GM04504 (cell line): ENCODE measurements around the gene SF3A2.

Experiments
- DNase-seq: peaks from one replicate; pipeline ENCODE4 v3.0.0-alpha.2; 2012; ENCODE audit warnings: low read depth

The SF3A2 gene

GRCh38 chr19:2240881-2241760, 4.5 kb downstream of the SF3A2 start:
- DNase-seq, result no peak

DNA sequence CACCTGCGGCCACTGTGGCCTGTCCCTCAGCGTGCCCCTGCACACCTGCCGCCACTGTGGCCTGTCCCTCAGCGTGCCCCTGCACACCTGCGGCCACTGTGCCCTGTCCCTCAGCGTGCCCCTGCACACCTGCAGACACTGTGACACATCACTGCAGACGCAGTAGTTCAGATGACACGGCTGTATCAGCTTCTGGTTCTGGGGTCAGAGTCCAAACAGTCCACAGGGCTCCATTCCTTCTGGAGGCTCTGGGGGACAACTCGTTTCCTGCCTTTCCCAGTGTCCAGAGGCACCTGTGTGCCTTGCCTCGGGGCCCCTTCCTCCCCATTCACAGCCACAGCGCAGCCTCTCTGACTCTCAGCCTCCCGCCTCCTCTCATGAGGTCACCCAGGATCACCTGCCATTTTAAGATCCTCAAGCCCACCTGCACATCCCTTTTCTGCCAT, 5.5 kb downstream of the SF3A2 start:
- DNase-seq, result no peak

- no peak for DNase-seq
Measured at GRCh38 chr19:2242816-2243215, 6.2 kb downstream of the SF3A2 start.

- DNase-seq, result no peak
Measured at GRCh38 chr19:2243274-2244124, 6.9 kb downstream of the SF3A2 start.

DNA sequence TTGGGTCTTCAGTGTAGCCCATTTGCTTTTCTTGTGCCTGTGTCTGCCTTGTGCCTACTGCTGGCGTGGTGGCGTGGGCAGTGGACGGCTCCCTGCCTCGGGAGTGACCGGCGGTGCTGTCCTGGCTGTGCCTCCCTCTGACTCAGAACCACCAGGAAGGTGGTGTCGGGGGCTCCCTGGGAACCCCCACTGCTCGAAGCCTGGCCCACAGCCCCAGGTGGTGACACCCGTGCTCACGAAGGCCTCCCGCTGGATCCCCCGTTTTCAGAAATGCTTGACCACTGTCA, 7.4 kb downstream of the SF3A2 start:
- DNase-seq, result no peak

DNA sequence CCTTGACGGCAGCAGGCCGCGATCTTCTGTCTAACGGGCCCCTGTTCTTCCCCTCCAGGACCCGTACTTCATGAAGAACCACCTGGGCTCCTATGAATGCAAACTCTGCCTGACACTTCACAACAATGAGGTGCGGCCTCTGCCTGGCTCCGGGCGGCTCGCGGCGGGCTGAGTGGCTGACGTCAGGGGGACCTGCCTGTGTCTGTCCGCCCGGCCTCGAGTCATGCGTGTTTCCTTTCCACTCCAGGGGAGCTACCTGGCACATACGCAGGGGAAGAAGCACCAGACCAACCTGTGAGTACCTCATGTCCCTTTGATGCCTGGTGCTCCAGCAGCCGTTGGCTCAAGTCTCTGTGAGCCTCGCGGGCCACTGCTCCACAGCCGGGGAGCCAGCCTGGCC, 7.9 kb downstream of the SF3A2 start:
- no peak for DNase-seq

GRCh38 chr19:2245273-2245672, 8.6 kb downstream of the SF3A2 start:
- DNase-seq, result no peak

DNA sequence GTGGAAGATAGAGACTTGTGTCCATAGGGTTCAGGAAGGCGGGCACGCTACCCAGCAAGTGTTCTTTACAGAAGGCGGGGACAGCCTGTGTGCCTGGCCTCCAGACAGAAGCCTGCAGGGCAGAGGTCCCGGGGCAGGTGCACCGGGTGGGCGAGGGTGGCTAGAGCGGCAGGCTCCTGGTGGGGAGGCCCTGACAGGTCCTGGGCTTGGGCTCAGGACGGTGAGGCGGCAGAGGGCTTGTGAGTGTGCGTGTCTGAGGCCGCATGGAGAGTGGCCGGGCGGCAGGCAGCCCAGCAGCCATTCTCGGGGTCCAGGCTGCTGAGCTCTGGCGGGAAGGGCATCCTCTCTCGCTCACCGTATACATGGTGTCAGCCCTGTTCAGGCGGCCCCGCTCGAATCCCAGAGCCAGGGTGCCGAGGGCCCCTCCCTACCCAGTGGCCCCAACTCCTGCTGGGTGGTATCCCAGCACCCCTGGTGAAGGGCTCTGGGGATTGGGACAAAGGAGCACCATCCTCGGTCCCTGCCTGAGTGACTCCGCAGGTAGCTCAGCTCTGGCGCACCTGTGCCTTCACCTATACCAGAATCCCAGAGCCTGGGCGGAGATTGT, 9.5 kb downstream of the SF3A2 start:
- no peak for DNase-seq

- no peak for DNase-seq
Measured at GRCh38 chr19:2246801-2247361, 10.3 kb downstream of the SF3A2 start.

- DNase-seq, result no peak
Measured at GRCh38 chr19:2247433-2248101, 10.9 kb downstream of the SF3A2 start.

DNA sequence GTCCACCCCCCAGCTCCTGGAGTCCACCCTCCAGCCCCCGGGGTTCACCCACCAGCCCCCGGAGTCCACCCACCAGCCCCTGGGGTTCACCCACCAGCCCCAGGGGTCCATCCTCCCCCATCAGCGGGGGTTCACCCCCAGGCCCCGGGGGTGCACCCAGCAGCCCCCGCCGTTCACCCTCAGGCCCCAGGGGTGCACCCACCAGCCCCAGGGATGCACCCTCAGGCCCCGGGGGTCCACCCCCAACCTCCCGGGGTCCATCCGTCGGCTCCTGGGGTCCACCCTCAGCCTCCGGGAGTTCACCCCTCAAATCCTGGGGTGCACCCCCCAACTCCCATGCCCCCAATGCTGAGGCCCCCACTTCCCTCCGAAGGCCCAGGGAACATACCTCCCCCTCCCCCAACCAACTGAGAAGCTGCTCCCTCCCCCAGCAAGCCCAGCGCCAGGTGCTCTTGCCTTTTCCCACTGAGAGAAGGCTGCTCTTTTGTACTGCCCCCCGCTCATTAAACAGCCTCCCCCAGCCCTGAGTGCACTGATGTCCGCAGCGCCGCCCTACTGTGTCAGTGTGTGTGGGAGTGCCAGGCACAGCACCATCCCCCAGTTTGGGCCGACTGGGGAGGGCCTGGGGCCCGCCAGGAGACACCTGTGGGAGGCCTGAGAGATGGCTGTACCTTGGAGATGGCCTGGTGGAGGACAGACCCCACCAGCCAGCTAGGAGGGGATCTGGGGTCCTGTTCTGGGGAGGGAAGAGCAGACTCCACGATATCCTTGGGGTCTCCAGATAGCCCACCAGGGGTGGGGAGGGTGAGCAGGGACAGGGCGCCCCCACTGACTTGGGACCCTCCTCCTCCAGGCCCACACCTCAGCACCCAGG, 11.7 kb downstream of the SF3A2 start:
- no peak for DNase-seq

- DNase-seq, result no peak
Measured at GRCh38 chr19:2249010-2249866, 12.6 kb downstream of the SF3A2 start, which contains the start of gene AMH. Gene AMH, plus strand, starts transcription at chr19:2249323. Its CDS starts 10 bp downstream, at chr19:2249333.

GRCh38 chr19:2249880-2250765, 13.5 kb downstream of the SF3A2 start:
- DNase-seq, result no peak

DNA sequence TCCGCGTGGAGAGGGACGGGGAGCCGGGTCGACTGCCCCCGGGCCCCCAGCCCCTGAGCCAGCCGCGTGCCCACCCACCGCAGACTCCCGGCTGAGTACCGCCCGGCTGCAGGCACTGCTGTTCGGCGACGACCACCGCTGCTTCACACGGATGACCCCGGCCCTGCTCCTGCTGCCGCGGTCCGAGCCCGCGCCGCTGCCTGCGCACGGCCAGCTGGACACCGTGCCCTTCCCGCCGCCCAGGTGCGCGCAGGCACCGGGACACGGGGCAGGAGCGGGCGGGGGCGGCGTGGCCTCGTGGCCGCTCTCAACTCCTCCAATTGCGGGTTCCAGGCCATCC, 14.1 kb downstream of the SF3A2 start:
- DNase-seq, result no peak

GRCh38 chr19:2251106-2252054, 14.8 kb downstream of the SF3A2 start:
- no peak for DNase-seq

- DNase-seq, result no peak
Measured at GRCh38 chr19:2252055-2252796, 15.6 kb downstream of the SF3A2 start.

- no peak for DNase-seq
Measured at GRCh38 chr19:2252797-2253105, 16.1 kb downstream of the SF3A2 start.
